H9 (cell line): ENCODE measurements around the gene SWT1. TPM values are rescaled to one million over a fixed set of nuclear protein-coding genes. Genes with fewer than 3 reads are reported as not detected.
A peak's percentile ranks its signal among the peaks of the same experiment; 100 is the strongest.

Experiments
- DNase-seq: peaks from one replicate; pipeline ENCODE4 v3.0.0-alpha.2; 2017
- H2AFZ ChIP-seq: one replicate; pipeline ENCODE4 v1.6.1; 2013; ENCODE audit warnings: mild to moderate bottlenecking, low read length, control low read depth, moderate library complexity
- H2AK5ac ChIP-seq: 2 replicates; pipeline ENCODE4 v1.6.1; 2013; ENCODE audit warnings: low read length, control low read depth, mixed read lengths; ENCODE audit not compliant: insufficient read length
- H2BK120ac ChIP-seq: one replicate; pipeline ENCODE4 v1.6.1; 2013; ENCODE audit warnings: low read depth, mild to moderate bottlenecking, low read length, control low read depth, inconsistent platforms; ENCODE audit not compliant: poor library complexity, severe bottlenecking
- H2BK12ac ChIP-seq: 2 replicates; pipeline ENCODE4 v1.6.1; 2013; ENCODE audit warnings: low read length, control low read depth, mixed read lengths, low read depth; ENCODE audit not compliant: insufficient read length
- H2BK15ac ChIP-seq: 2 replicates; pipeline ENCODE4 v1.6.1; 2013; ENCODE audit warnings: low read depth, low read length, control low read depth
- H2BK20ac ChIP-seq: one replicate; pipeline ENCODE4 v1.6.1; 2013; ENCODE audit warnings: low read depth, mild to moderate bottlenecking, low read length, control low read depth, inconsistent platforms; ENCODE audit not compliant: poor library complexity, severe bottlenecking
- H2BK5ac ChIP-seq: 2 replicates; pipeline ENCODE4 v1.6.1; 2013; ENCODE audit warnings: low read length, control low read depth, mixed read lengths; ENCODE audit not compliant: insufficient read length
- H3K14ac ChIP-seq: 2 replicates; pipeline ENCODE4 v1.6.1; 2013; ENCODE audit warnings: low read length, control low read depth; ENCODE audit not compliant: insufficient read depth
- H3K18ac ChIP-seq: 2 replicates; pipeline ENCODE4 v1.6.1; 2013; ENCODE audit warnings: low read depth, mild to moderate bottlenecking, mixed read lengths, low read length, control low read depth; ENCODE audit not compliant: insufficient read length
- H3K23ac ChIP-seq: 2 replicates; pipeline ENCODE4 v1.6.1; 2013; ENCODE audit warnings: low read length, control low read depth, mixed read lengths, low read depth; ENCODE audit not compliant: insufficient read length
- H3K23me2 ChIP-seq: 2 replicates; pipeline ENCODE4 v1.6.1; 2013; ENCODE audit warnings: low read depth, mild to moderate bottlenecking, mixed read lengths, low read length, control low read depth; ENCODE audit not compliant: insufficient read length, poor library complexity, severe bottlenecking
- H3K27ac ChIP-seq: 2 replicates; pipeline ENCODE4 v1.5.1; 2013; ENCODE audit warnings: low read length, control low read depth, mixed read lengths, low read depth; ENCODE audit not compliant: insufficient read length
- H3K27me3 ChIP-seq: 2 replicates; pipeline ENCODE4 v1.6.1; 2013; ENCODE audit warnings: low read length, control low read depth, inconsistent platforms; ENCODE audit not compliant: insufficient read depth
- H3K4ac ChIP-seq: 2 replicates; pipeline ENCODE4 v1.6.1; 2013; ENCODE audit warnings: low read depth, mild to moderate bottlenecking, control low read depth, inconsistent platforms, low read length, moderate library complexity
- H3K4me1 ChIP-seq: 2 replicates; pipeline ENCODE4 v1.6.1; 2013; ENCODE audit warnings: low read length, control low read depth, inconsistent platforms; ENCODE audit not compliant: insufficient read depth
- H3K4me2 ChIP-seq: 2 replicates; pipeline ENCODE4 v1.6.1; 2013; ENCODE audit warnings: low read length, control low read depth, mixed read lengths; ENCODE audit not compliant: insufficient read length, insufficient read depth
- H3K56ac ChIP-seq: 2 replicates; pipeline ENCODE4 v1.6.1; 2013; ENCODE audit warnings: low read depth, mild to moderate bottlenecking, mixed read lengths, low read length, control low read depth; ENCODE audit not compliant: insufficient read length
- H3K79me1 ChIP-seq: 2 replicates; pipeline ENCODE4 v1.6.1; 2013; ENCODE audit warnings: low read depth, mild to moderate bottlenecking, moderate library complexity, low read length, control low read depth, inconsistent platforms; ENCODE audit not compliant: insufficient read depth, poor library complexity, severe bottlenecking
- H3K79me2 ChIP-seq: 2 replicates; pipeline ENCODE4 v1.6.1; 2013; ENCODE audit warnings: low read length, control low read depth, inconsistent platforms; ENCODE audit not compliant: insufficient read depth
- H3K9ac ChIP-seq: 2 replicates; pipeline ENCODE4 v1.6.1; 2013; ENCODE audit warnings: low read length, control low read depth, mixed read lengths; ENCODE audit not compliant: insufficient read length; ENCODE audit errors: extremely low read depth
- H3K9me3 ChIP-seq: one replicate; pipeline ENCODE4 v1.6.1; 2013; ENCODE audit warnings: low read depth, low read length, inconsistent platforms; ENCODE audit not compliant: control insufficient read depth
- H3T11ph ChIP-seq: one replicate; pipeline ENCODE4 v1.6.1; 2013; ENCODE audit warnings: mild to moderate bottlenecking, low read length, control low read depth, inconsistent platforms
- H4K20me1 ChIP-seq: one replicate; pipeline ENCODE4 v1.6.1; 2013; ENCODE audit not compliant: control insufficient read depth, insufficient read length, insufficient read depth
- H4K5ac ChIP-seq: 2 replicates; pipeline ENCODE4 v1.6.1; 2013; ENCODE audit warnings: low read depth, mild to moderate bottlenecking, mixed read lengths, low read length, control low read depth; ENCODE audit not compliant: insufficient read length
- H4K8ac ChIP-seq: replicated peaks from 2 replicates; pipeline ENCODE4 v1.6.1; 2013; ENCODE audit warnings: low read length, control low read depth, mixed read lengths, low read depth; ENCODE audit not compliant: insufficient read length
- H4K91ac ChIP-seq: 2 replicates; pipeline ENCODE4 v1.6.1; 2013; ENCODE audit warnings: low read depth, mild to moderate bottlenecking, moderate library complexity, mixed read lengths, low read length, control low read depth; ENCODE audit not compliant: insufficient read length
- H3K27ac Mint-ChIP-seq, 3 experiments: 2 replicates in 2 of 3; 3 replicates in 1 of 3; pipeline ENCODE4 v1.8.0; 2020 to 2021; ENCODE audit warnings: mixed read lengths in 3 of 3, mild to moderate bottlenecking in 1 of 3, moderate library complexity in 1 of 3
- H3K27me3 Mint-ChIP-seq: 2 replicates; pipeline ENCODE4 v1.8.0; 2021; ENCODE audit warnings: low read depth, mild to moderate bottlenecking, moderate library complexity, mixed read lengths
- H3K36me3 Mint-ChIP-seq, 3 experiments: 2 replicates in 2 of 3; 3 replicates in 1 of 3; pipeline ENCODE4 v1.8.0; 2020 to 2021; ENCODE audit warnings: low read depth in 3 of 3, mixed read lengths in 3 of 3; ENCODE audit not compliant: insufficient read depth in 1 of 3
- H3K4me1 Mint-ChIP-seq, 2 experiments: 2 replicates each; pipeline ENCODE4 v1.8.0; 2020; ENCODE audit warnings: mixed read lengths in 2 of 2
- H3K4me3 Mint-ChIP-seq, 2 experiments: 2 replicates in 1 of 2; 3 replicates in 1 of 2; pipeline ENCODE4 v1.8.0; 2020 to 2021; ENCODE audit warnings: mild to moderate bottlenecking in 2 of 2, mixed read lengths in 2 of 2, moderate library complexity in 1 of 2
- H3K9me3 Mint-ChIP-seq, 2 experiments: 2 replicates in 1 of 2; 3 replicates in 1 of 2; pipeline ENCODE4 v1.8.0; 2020; ENCODE audit warnings: mild to moderate bottlenecking in 2 of 2, mixed read lengths in 2 of 2, moderate library complexity in 1 of 2
- WGBS: extraction: QIAGEN DNeasy Blood & Tissue Kit; methylation state at CpG from one replicate; pipeline ENCODE4 v1.1.7; 2013; ENCODE audit warnings: missing lambda C conversion rate, low lambda C conversion rate, mixed read lengths; ENCODE audit not compliant: insufficient read length; ENCODE audit errors: extremely low coverage; 5-methylcytosine and 5-hydroxymethylcytosine counted together
- total RNA-seq: library from RNA; stranded (reverse); gene quantifications from 2 replicates; pipeline ENCODE4 v1.2.1, GENCODE V29; 2021
- TF ChIP-seq, protein P1 (sequence below): fragments of 200-600 bp; sonication (generic); conservative IDR thresholded peaks from 3 replicates; pipeline ENCODE4 v1.8.0; 2021; ENCODE audit warnings: antibody characterized with exemption, mild to moderate bottlenecking

Gene SWT1
- total RNA-seq, 1 experiment from 2014 or later, result 5.2 TPM

GRCh38 chr1:185158800-185159199, 1.8 kb downstream of the SWT1 start:
- Histone ChIP-seq H2BK15ac (no peak overlapping the region), H2BK120ac (no peak overlapping the region), H3K4ac (no peak overlapping the region), H2BK12ac (no peak overlapping the region), H3K9ac (no peak overlapping the region), H3K9me3 (no peaks in the 10 kb centered on the region), H3K56ac (no peak overlapping the region), H3K23me2 (peaks cover 13% of the 10 kb centered on the region), H3K27ac (no peak overlapping the region), H4K5ac (no peak overlapping the region), H3K27me3 (no peaks in the 10 kb centered on the region), H4K91ac (no peak overlapping the region), H3K23ac (no peak overlapping the region), H3K18ac (no peak overlapping the region), H3K14ac (no peak overlapping the region), H2AK5ac (no peak overlapping the region), H2BK5ac (no peak overlapping the region), H3K4me1 (no peaks in the 10 kb centered on the region), H3K4me2 (no peak overlapping the region), H3T11ph (no peak overlapping the region), H4K8ac (no peak overlapping the region), H3K79me2 (no peaks in the 10 kb centered on the region), H2BK20ac (no peak overlapping the region), H4K20me1 (no peaks in the 10 kb centered on the region), H3K79me1 (no peaks in the 10 kb centered on the region), H2AFZ (no peak overlapping the region)
- TF ChIP-seq, protein P1, sequence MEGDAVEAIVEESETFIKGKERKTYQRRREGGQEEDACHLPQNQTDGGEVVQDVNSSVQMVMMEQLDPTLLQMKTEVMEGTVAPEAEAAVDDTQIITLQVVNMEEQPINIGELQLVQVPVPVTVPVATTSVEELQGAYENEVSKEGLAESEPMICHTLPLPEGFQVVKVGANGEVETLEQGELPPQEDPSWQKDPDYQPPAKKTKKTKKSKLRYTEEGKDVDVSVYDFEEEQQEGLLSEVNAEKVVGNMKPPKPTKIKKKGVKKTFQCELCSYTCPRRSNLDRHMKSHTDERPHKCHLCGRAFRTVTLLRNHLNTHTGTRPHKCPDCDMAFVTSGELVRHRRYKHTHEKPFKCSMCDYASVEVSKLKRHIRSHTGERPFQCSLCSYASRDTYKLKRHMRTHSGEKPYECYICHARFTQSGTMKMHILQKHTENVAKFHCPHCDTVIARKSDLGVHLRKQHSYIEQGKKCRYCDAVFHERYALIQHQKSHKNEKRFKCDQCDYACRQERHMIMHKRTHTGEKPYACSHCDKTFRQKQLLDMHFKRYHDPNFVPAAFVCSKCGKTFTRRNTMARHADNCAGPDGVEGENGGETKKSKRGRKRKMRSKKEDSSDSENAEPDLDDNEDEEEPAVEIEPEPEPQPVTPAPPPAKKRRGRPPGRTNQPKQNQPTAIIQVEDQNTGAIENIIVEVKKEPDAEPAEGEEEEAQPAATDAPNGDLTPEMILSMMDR, result no peak
- no peak for DNase-seq
- Mint-ChIP-seq H3K36me3 (no peaks in the 10 kb centered on the region), H3K27me3 (no peaks in the 10 kb centered on the region), H3K4me1 (peaks cover 13 to 17% of the 10 kb centered on the region in 2 experiments), H3K4me3 (peak overlapping the region in 1 of 2 experiments; percentile 66; a peak in 2 of 5 replicates), H3K9me3 (no peaks in the 10 kb centered on the region; a peak in 2 of 5 replicates), H3K27ac (no peak overlapping the region)
- no CpG with 5 or more reads among the region's 2 CpGs for WGBS
